GM12801 (cell line): ENCODE data around the gene S100A1.

ENCODE experiments used
- TF ChIP-seq, protein P1 (sequence below): IDR thresholded peaks from one replicate; pipeline ENCODE4 v1.5.1; 2011; ENCODE audit warnings: control low read depth; ENCODE audit not compliant: insufficient read length; ENCODE audit errors: extremely low read depth

S100A1 gene

DNA sequence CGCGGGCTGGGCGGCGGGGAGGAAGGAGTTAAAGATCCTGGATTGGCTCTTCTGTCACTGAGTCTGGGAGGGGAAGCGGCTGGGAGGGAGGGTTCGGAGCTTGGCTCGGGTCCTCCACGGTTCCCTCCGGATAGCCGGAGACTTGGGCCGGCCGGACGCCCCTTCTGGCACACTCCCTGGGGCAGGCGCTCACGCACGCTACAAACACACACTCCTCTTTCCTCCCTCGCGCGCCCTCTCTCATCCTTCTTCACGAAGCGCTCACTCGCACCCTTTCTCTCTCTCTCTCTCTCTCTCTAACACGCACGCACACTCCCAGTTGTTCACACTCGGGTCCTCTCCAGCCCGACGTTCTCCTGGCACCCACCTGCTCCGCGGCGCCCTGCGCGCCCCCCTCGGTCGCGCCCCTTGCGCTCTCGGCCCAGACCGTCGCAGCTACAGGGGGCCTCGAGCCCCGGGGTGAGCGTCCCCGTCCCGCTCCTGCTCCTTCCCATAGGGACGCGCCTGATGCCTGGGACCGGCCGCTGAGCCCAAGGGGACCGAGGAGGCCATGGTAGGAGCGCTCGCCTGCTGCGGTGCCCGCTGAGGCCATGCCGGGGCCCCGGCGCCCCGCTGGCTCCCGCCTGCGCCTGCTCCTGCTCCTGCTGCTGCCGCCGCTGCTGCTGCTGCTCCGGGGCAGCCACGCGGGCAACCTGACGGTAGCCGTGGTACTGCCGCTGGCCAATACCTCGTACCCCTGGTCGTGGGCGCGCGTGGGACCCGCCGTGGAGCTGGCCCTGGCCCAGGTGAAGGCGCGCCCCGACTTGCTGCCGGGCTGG, 50.5 kb downstream of the S100A1 start, which contains the start of gene NPR1:
Gene NPR1, plus strand, starts transcription at position 170 of the 818 bp plus-strand sequence. Its CDS starts 421 bp downstream, at position 591.
- TF ChIP-seq, protein P1, sequence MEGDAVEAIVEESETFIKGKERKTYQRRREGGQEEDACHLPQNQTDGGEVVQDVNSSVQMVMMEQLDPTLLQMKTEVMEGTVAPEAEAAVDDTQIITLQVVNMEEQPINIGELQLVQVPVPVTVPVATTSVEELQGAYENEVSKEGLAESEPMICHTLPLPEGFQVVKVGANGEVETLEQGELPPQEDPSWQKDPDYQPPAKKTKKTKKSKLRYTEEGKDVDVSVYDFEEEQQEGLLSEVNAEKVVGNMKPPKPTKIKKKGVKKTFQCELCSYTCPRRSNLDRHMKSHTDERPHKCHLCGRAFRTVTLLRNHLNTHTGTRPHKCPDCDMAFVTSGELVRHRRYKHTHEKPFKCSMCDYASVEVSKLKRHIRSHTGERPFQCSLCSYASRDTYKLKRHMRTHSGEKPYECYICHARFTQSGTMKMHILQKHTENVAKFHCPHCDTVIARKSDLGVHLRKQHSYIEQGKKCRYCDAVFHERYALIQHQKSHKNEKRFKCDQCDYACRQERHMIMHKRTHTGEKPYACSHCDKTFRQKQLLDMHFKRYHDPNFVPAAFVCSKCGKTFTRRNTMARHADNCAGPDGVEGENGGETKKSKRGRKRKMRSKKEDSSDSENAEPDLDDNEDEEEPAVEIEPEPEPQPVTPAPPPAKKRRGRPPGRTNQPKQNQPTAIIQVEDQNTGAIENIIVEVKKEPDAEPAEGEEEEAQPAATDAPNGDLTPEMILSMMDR: no peak

DNA sequence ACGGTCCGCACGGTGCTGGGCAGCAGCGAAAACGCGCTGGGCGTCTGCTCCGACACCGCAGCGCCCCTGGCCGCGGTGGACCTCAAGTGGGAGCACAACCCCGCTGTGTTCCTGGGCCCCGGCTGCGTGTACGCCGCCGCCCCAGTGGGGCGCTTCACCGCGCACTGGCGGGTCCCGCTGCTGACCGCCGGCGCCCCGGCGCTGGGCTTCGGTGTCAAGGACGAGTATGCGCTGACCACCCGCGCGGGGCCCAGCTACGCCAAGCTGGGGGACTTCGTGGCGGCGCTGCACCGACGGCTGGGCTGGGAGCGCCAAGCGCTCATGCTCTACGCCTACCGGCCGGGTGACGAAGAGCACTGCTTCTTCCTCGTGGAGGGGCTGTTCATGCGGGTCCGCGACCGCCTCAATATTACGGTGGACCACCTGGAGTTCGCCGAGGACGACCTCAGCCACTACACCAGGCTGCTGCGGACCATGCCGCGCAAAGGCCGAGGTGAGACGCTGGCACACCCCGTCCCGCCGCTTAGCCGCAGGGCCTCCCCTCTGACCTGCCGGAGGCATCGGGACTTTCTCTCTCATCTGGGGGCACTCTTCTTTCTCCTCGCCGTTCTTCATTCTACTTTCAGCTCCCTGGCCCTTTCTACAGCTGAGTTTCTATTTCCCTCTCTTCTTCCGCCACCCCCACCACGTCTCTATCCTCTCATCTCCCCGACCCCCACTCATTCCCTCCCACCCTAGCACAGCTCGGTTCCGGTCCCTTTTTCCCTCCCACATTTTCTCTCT, 51.3 kb downstream of the S100A1 start:
- TF ChIP-seq, protein P1: no peak

DNA sequence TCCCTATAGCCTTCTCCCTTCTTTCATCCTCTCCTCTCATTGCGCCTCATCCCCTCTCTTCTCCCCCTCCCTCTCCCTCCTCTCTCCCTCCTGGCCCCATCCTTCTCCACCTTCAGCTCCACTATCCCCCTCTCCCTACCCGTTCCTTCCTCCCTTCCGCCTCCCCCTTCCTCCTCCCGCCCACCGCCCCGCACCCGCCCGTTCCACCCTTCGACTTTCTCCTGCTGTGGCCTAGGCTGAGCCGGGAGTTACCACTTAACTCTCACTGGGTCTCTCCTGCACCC, 51.8 kb downstream of the S100A1 start:
- TF ChIP-seq, protein P1: no peak
